ENCODE data around the gene DCST1.
A peak's percentile ranks its signal among the peaks of the same experiment; 100 is the strongest.

Gene DCST1

GRCh38 chr1:155037043-155037442 is 3.4 kb downstream of the DCST1 start:
- no peak for DNase-seq

GRCh38 chr1:155037851-155038441 is 4.3 kb downstream of the DCST1 start:
- DNase-seq, result no peak

- no peak for DNase-seq
Measured at GRCh38 chr1:155038602-155039307, 5.1 kb downstream of the DCST1 start.

GRCh38 chr1:155039308-155039669 is 5.7 kb downstream of the DCST1 start:
- DNase-seq, result no peak

DNA sequence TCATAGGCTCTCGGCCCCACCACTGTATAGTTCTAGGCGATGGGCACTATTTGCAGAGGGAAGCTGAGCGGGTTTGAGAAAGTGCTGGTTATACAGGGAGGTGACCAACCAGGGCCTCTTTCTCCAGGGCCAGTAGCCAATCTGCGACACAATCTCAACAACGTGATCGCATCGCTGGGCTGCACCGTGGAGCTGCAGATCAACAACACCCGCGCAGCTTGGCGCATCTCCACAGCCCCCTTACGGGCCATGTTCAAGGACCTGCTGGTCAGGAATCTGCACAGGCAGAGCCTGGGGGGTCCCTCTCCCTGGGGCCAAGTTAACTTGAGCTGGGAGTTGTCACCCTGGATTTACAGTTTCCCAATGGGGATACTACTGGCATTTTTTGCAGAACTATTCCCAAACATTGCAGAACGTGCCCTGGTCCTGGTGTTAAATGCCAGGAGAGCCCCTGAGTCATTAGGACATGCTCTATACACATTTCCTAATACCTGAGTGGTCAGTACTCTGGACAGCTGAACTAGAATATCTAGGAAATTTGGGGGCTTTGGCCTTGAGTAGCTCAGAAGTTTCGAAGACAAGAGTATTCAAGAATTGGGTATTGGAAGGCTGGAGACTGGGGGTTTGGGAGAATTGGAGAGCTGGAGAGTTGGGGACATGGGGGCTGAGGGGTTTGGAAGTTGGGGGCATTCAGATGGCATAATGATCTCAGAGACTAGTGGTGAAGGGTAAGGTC is 6.9 kb downstream of the DCST1 start:
- no peak for DNase-seq

DNA sequence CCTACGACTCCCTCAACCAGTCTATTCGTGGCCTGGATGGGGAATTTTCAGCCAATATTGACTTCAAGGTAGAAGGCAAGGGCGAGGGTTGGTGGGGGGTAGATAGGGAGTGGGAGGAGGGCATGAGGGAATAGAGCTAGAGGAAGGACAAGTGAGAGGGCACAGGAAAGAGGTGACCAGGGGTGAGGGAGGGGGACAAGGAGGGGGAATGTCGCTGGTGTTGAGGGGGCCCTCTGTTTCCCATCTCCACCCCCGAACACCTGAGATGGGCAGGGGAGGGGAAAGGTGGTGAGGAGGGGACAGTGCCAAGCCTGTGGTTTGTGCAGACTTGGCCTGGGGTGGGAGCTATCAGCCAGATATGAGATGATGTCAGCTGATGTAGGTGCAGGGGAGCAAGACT is 9.2 kb downstream of the DCST1 start:
- DNase-seq, result no peak

- DNase-seq, result no peak
Measured at GRCh38 chr1:155043301-155043702, 9.7 kb downstream of the DCST1 start.

GRCh38 chr1:155043793-155044192 is 10.2 kb downstream of the DCST1 start:
- no peak for DNase-seq

DNA sequence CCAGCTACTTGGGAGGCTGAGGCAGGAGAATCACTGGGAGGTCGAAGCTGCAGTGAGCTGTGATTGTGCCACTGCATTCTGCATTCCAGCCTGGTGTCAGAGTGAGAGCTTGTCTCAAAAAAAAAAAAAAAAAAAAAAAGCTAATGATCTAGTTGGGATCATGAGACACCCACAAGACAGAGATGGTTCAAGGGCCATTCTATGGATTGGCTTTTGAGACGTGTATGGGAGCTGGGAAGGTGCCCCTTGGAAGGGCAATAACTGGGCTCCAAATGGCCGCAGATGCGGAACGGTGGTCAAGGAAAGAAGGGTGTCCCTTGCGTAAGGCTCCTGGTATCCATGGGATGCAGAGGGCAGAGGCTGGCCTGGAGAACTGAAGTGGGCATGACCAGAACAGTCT is 10.7 kb downstream of the DCST1 start:
- DNase-seq, result no peak

- DNase-seq, result peak; percentile 50
Measured at GRCh38 chr1:155044812-155045657, 11.4 kb downstream of the DCST1 start.

DNA sequence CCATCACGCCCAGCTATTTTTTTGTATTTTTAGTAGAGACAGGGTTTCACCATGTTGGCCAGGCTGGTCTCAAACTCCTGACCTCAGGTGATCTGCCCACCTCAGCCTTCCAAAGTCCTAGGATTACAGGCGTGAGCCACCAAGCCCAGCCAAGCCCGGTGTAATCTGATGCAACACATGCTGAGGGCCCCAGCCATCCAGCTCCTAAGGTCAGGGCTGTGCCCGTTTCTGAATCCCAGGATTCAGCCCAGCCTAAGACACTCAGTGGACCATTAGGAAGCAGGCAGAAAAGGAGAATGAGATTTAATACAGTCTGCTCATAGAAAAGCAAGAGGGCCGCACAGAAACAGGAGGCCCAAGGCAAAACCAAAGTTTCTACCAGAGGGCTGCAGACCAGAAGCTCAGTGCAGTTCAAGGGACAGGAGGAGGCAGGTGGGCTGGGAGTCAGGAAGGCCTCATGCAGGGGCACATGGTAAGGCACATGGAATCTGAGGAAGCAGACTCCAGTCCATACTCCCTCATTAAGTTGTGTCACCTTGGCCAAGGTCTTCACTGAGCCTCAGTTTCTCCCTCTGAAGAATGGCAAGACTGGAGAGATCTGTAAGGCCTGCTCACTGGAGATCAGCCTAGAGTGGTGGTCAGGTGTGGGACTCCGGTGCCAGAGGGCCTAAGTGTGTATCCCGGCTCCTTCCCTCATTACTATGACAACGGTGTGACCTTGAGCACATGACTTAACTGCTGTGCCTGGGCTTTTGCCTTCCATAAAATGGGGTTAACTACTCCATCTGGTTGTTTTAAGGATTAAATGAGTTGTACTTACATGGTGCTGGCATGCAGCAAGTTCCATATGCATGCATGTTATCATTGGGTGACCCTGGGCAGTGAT is 15.1 kb downstream of the DCST1 start:
- no peak for DNase-seq

GRCh38 chr1:155049651-155050559 is 16.3 kb downstream of the DCST1 start:
- DNase-seq, result peak; percentile 71

DNA sequence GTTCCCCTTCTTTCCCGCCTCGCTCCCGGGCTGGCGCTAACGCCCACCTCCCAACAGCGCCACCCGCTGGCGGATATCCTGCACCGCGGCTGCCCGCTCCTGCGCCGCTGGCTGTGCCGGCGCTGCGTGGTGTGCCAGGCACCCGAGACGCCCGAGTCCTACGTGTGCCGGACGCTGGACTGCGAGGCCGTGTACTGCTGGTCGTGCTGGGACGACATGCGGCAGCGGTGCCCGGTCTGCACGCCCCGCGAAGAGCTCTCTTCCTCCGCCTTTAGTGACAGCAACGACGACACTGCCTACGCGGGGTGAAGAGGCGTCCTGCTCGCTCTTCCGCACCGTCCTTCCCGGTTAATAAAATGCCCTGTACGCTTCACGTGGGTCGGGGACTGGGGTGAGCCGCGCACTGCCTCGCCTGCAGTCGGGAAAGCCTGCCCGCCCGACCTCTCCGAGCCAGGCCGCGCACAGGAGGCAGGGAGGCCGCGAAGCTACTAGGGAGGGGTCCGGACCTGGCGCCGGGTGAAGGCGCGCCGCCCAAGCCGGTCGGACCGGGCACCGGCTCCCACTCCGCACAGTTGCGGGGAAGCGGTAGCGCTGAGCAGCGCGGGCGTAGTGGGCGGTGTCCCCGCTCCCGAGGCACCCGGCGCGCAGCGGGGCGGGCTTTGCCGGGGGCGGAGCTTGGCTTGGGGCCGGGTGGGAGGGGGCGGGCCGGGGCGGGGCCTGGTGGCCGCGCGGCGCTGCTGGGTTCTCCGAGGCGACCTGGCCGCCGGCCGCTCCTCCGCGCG is 17.1 kb downstream of the DCST1 start, which contains the start of gene ADAM15:
TSS of gene ADAM15 (plus strand) at position 757 of the 782 bp plus-strand sequence. CDS start 71 bp downstream, outside the sequence.
- peak; percentile 67 for DNase-seq

GRCh38 chr1:155051342-155051776 is 17.7 kb downstream of the DCST1 start:
- DNase-seq, result no peak

- DNase-seq, result peak; percentile 65
Measured at GRCh38 chr1:155051777-155052398, 18.3 kb downstream of the DCST1 start.

DNA sequence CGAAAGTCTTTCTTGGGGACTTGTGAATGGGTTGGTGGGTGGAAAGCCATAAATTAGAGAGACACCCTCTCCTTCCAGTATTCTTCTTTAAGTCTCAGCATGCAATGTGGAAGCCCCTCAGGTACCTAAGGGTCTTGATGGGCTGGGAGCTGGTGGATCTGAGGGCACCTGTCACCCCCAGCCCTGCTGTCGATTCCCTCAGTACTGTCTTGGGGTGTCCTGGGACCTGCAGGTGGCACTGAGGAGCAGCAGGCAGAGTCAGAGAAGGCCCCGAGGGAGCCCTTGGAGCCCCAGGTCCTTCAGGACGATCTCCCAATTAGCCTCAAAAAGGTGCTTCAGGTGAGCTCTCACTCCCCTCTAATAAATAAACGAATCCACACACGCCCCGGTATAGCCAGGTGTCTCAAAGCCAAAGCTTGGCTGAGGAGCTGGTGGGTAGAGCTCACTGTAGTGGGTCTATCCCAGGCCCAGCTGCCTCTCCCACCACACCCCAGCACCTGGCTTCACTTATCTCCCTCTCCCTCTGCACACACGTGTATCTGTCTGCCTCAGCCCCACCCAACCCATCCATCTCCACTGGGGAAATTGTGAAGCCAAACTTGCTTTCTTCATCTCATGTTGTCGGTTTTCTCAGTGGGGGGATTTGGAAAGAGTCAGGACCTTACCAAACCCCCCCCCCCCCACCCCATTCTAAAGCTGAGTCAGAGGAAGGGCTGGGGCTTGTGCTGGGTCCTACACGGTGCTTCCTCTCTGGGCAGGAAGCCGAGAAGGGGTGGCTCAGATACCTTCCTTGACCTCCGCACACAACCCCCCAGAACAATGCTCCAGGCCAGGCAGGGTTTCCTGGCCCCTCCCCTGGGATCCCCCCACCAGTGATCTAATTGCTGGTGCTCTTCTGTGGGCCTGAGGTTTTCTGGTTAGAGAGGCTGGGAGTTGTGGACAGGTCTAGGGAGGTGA is 19.1 kb downstream of the DCST1 start:
- peak; percentile 67 for DNase-seq

- DNase-seq, result no peak
Measured at GRCh38 chr1:155053531-155054105, 20.0 kb downstream of the DCST1 start.

GRCh38 chr1:155057104-155057503 is 23.5 kb downstream of the DCST1 start:
- no peak for DNase-seq

Measured in DMS79 treated with DMSO at 0.1 percent for 48 hours (cell line).